GM19467 (cell line): ENCODE measurements around the gene NRXN3.
A peak's percentile ranks its signal among the peaks of the same experiment; 100 is the strongest.

Source experiments
- ATAC-seq: cut with Tn5 transposase; IDR thresholded peaks from one replicate; pipeline ENCODE4 v1.9.1; 2021; ENCODE audit warnings: mild to moderate bottlenecking, moderate library complexity; ENCODE audit not compliant: unreplicated experiment

NRXN3 gene

DNA sequence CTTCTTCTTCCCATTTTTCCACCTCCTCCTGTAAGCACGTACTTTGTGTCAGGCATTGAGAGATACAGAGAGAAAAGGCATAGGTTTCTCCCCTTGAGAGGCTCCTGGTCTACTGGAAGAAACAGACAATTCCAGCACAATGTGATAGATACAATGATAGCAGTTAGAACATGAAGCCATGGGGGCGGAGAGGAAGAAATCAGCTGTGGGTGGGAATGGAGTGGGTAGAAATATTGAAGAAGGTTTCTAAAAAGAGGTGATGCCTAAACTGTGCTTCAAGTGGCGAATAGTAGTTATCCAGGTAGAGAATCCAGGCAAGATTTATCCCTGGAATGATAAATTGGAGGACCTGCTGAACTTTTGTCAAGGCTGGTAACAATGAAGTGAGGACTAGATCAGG lies 528.8 kb downstream of the NRXN3 start:
- ATAC-seq, result no peak

- no peak for ATAC-seq
These were observed 530.1 kb downstream of the NRXN3 start for GRCh38 chr14:78700236-78700635.

DNA sequence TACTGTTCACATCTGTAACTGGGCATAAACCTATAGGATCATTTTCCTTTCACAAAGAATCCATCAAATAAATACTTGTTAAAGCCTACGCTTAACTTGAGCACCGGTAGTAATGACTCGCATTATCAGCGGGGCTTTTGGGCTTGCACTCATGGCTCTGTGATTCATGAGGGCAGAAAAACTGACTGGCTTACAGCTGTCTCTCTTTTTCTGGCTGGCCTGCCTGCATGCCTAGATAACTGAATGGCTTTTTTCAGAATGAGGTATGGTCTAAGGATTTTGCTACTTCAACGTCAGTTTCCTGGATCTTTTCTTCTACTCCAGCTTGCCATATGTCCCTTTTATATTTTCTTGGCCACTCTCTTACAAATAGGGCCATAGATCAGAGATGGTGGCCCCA lies 531.1 kb downstream of the NRXN3 start:
- ATAC-seq, result no peak

DNA sequence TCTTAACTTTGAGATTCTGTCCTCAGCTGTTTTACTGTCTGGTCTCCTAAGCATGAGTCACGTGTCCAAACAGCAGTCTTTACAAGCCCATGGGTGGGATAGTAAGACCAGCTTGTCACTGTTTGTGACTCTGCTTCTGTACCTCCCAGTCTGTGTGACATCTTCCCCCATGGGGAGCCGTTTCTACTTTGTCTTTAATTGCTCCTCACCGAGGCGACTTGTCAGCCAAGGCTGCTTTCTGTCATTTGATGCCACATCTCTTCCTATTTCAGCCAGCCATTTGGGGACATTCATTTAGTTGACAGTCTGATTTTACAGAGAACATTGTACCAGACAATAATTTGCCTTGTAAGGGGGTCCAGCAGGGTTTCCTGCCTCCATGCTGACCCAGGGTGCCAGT lies 534.8 kb downstream of the NRXN3 start:
- no peak for ATAC-seq

DNA sequence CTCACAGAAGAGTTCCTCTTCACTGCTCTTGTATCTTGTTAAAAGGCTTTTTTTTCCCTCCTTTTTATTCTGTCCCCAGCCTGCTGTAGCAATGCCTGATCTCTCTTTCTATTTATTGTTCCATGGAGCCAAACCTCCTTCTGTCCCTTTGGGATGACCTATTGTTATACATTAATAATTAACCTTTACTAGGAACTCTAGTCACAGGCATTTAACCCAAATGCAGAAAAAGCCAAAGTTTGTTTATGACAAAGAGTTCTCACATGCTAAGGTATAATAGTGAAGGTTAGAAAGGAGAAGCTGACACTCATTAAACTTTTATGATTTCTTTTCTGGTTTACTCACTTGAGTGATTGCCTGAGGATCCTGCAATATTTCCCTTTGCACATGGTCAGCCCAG lies 535.8 kb downstream of the NRXN3 start:
- no peak for ATAC-seq

DNA sequence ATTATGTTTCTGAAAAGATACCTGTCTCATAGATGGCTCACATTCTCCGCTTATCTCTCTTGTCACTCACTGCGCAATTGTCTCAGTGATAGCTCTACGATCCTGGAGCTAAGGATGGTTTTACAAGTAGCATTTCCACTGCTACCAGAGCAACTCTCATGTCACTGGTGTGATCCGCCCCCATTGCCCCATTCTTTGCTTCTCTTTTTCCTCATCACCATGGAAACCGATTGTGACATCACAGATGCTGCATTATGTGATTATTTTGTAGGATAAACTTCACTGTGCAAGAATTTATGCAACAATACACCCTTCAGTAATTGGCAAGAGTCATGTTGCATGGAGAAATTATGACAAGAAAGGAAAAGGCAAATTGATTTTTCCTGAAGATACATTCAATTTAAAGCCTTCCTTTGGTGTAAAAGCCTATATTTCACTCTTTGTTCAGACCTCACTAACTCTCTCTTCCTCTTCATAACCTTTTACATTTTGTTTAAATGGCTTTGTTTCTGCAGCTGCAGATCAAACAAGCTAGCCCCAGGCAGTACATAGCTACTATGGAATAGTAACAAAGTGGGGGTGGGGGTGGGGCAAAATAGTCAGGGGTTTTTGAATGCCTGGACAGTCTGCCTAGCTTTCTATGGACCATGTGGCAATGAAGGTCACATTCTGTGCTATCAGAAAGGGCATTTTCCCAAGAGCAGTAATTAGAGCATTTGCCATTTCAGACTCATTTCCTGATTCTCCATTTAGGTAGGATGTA lies 539.8 kb downstream of the NRXN3 start:
- no peak for ATAC-seq

DNA sequence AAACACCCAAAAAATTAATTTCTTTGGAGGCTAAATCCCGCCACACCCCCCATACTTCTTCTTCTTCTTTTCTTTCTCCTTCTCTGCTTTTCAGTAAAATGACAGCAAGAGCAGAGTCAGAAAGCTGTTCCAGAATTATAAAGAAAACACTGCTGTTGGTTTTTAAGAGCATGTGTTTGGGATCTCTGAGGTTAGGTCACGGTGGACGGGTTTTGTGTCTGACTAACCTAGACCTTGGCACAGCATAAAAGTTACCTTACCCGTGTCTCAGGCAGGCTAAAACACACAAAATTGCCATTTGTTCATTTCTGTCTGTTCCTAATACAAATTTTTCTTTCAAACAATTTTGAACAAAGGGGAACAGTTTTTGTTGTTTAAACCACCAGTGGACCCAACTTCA lies 540.8 kb downstream of the NRXN3 start:
- ATAC-seq, result no peak

- no peak for ATAC-seq
These were observed 543.5 kb downstream of the NRXN3 start for GRCh38 chr14:78713716-78714115.

DNA sequence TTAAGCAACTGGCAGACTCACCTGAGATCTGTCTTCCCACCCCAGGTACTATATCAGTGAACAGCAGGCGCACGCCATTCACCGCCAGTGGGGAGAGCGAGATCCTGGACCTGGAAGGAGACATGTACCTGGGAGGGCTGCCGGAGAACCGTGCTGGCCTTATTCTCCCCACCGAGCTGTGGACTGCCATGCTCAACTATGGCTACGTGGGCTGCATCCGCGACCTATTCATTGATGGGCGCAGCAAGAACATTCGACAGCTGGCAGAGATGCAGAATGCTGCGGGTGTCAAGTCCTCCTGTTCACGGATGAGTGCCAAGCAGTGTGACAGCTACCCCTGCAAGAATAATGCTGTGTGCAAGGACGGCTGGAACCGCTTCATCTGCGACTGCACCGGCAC lies 544.5 kb downstream of the NRXN3 start:
- ATAC-seq, result no peak

GRCh38 chr14:78721756-78722480 lies 551.7 kb downstream of the NRXN3 start:
- no peak for ATAC-seq

- no peak for ATAC-seq
These were observed 554.9 kb downstream of the NRXN3 start for GRCh38 chr14:78725086-78725485.

DNA sequence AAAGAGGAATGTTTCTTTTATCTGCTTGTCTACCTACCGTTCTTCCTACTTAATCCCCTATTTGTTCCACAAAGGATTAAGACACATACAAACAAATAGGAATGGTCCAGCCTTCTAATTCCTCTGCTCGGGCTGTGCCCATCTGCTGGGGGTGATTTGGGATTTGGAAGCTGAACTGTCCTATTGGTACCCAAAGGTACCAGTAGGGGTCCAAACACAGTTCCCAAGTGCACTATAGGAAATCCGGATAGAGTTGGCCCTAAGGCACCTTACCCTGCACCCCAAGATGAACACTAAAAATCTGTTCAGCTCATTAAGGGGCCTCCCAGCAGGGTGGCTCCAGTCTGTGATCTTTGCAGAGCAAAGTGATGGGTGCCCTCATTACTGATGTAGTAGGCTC lies 566.9 kb downstream of the NRXN3 start:
- no peak for ATAC-seq

GRCh38 chr14:78737601-78738000 lies 567.4 kb downstream of the NRXN3 start:
- no peak for ATAC-seq

- ATAC-seq, result no peak
These were observed 576.0 kb downstream of the NRXN3 start for GRCh38 chr14:78746086-78746595.

DNA sequence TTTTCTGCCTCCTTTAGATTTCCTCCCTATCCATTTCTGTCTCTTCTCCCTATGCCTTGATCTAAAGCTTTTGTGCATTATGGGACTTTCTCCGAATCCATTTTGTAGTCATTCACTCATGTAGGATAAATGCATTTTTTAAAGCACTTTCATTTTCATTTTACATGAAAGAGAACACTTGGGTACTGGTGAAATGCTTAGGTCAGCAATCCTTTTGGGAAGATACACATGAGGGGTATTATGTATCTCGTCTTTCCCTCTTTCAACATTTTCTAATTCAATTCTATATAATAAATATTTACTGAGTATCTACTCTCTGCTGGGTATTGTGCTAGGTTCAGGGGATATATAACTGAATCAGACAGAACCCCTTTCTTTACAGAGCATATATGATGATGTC lies 577.6 kb downstream of the NRXN3 start:
- ATAC-seq, result no peak

DNA sequence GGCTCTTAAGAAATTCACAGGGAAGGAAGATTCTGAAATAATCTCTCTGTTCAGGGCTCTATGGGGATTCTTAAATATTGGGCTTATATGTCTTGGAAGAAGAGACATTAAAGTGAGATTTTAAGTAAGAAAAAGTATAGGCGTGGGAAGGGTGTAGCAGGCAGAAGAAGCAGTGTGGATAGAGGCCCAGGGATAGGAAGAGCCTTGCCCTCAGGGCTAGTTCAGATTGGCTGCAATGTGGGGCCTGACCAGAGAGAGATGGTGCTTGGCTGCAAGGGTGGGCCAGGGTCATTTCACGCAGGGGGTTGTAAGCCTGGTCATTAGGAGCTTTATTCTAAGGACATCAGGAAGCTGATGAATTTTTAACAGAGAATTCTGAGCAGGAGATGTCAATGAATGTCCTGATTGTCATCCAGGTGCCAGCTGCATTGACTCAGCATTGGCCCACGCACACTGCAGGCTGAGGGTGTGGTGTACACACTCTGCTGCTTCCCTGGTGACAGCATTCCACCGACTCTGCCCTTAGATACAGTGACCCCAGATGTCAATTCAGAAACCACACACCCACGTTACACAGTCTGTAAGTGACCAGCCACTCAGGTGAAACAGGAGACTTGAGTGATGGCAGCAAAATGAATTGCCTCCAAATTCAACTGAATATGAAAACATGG lies 582.5 kb downstream of the NRXN3 start:
- ATAC-seq, result no peak

DNA sequence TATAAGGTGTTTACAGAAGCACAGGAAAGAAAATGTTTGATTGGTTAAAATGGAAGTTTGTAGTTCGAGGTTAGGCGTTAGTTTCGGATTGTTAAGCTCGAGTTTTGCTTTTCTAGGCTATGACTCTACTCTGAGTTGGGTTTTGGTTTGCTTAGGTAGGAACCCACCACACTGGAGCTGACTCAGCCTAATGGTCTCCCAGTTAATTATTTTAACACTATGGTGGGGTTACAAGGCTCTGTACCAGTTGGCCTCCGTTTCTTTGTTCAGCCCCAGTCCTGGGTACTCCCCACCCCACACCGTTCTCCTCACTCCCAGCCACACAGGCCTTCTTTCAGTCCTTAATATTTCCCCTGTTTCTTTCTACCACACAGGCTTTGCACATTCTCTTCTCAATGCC lies 583.9 kb downstream of the NRXN3 start:
- no peak for ATAC-seq

DNA sequence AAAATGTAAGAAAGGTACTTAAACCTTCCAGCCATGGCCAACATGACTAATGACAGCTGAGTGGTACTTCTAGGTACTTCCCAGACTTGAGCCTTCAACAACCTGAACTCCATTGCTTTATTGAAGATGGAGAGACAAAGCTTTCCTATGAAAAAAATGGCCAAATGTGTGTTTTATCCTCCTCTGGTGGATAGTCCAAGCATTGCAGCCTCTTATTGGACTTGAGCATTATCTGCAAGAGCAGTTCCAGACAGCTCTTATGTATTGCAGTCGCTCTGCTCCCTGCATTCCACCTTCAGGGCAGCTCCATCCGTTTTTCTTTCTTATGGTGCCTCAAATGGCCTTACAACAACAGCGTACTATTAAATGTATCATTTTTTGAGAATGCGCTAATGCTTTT lies 588.2 kb downstream of the NRXN3 start:
- ATAC-seq, result peak; percentile 50

- ATAC-seq, result no peak
These were observed 592.2 kb downstream of the NRXN3 start for GRCh38 chr14:78762331-78762730.

GRCh38 chr14:78763746-78764145 lies 593.6 kb downstream of the NRXN3 start:
- ATAC-seq, result no peak

DNA sequence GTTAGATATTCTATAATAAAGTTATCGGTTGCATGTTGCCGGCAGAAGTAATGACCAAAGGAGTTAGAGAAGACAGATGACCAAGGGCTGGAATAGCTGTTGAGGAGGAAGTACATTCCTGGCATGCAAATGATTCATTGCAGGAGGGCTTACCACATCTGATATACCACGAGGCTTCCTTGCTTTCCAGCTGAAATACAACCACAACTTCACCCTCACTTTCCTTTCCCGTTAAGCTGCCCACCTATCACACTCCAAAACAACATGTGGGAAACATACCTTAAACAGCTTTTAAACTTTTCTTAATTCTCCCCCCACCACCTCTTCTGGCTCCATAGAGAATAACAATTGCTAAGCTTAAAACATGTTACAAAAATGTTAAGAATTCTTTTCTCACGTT lies 594.1 kb downstream of the NRXN3 start:
- ATAC-seq, result no peak

- ATAC-seq, result no peak
These were observed 594.5 kb downstream of the NRXN3 start for GRCh38 chr14:78764645-78765044.
